ENCODE results near the gene GAS6. TPM values are rescaled to one million over a fixed set of nuclear protein-coding genes. Genes with fewer than 3 reads are reported as not detected.

GAS6 gene
- total and polyA plus RNA-seq, 2 donors (not counting 1 experiment from before 2014, with no cell fraction given), result 227 to 301 TPM

DNA sequence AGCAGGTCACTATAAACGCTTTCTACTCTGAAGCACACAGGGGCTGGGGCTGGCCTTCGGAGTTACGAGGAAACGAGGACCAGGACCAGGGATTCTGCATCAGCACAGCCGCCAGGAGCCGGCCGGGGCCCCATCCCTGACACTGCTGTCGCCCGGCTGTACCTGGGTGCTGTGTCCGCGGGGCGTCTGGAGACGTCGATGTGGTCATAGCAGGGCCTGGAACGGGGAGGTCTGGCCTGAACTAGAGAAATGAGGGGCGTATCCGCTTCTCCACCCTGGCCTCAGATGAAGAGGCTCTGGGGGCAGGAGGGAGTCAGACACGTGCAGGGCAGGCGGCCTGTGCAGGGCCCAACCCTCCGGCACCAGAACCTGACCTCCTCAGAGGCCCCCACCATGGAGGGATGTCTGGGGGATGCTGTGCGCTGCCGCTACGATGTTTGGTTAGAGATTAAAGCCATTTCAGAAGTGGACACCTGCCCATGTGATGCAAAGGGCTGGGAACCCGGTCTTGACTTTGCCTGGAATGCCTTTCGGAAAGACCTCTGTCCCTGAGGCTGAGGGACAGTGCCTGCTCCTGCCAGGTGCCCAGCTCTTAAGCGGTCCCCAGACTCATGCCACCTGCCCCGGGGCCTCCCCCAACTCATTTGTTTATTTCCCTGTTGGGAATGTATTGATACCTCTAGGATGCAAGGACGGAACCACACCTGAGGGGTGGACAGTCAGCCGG lies 21.4 kb downstream of the GAS6 start:
- no peak overlapping the region for H3K27ac ChIP-seq (ENCODE audit: insufficient read depth, low read length)
- no peak overlapping the region for H3K9ac ChIP-seq (ENCODE audit: insufficient read depth, low read length)
- peaks cover 73% of the 10 kb centered on the region for H3K79me2 ChIP-seq (ENCODE audit: control insufficient read depth, insufficient read depth, low read length)
- no peak overlapping the region for H3K4me3 ChIP-seq (replicated peaks in 1 of 4; ENCODE audit: control extremely low read depth in 1 of 4, insufficient read depth in 1 of 4, low read depth in 3 of 4, low read length in 4 of 4)
- H3K4me2 ChIP-seq (ENCODE audit: extremely low read depth, insufficient read depth, low read length), result no peak overlapping the region
- DNase-seq (ENCODE audit: low read depth in 2 of 2), result no peak
- H3K9me3 ChIP-seq (ENCODE audit: control insufficient read depth, insufficient read depth, low read depth, low read length), result no peaks in the 10 kb centered on the region
- H2AFZ ChIP-seq (ENCODE audit: low read length), result no peak overlapping the region
- TF ChIP-seq, protein P1, sequence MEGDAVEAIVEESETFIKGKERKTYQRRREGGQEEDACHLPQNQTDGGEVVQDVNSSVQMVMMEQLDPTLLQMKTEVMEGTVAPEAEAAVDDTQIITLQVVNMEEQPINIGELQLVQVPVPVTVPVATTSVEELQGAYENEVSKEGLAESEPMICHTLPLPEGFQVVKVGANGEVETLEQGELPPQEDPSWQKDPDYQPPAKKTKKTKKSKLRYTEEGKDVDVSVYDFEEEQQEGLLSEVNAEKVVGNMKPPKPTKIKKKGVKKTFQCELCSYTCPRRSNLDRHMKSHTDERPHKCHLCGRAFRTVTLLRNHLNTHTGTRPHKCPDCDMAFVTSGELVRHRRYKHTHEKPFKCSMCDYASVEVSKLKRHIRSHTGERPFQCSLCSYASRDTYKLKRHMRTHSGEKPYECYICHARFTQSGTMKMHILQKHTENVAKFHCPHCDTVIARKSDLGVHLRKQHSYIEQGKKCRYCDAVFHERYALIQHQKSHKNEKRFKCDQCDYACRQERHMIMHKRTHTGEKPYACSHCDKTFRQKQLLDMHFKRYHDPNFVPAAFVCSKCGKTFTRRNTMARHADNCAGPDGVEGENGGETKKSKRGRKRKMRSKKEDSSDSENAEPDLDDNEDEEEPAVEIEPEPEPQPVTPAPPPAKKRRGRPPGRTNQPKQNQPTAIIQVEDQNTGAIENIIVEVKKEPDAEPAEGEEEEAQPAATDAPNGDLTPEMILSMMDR (conservative IDR thresholded peaks at IDR 0.05 in 1 of 2, IDR thresholded peaks at IDR 0.05 in 1 of 2; ENCODE audit: low read depth in 1 of 2, low read length in 2 of 2), result no peak
- no peak for TF ChIP-seq EZH2 (IDR thresholded peaks at IDR 0.05; ENCODE audit: low read length, missing control alignments)
- H3K4me1 ChIP-seq (ENCODE audit: control insufficient read depth, extremely low read depth, insufficient read depth, low read length), result peaks cover 32% of the 10 kb centered on the region
- H3K36me3 ChIP-seq (ENCODE audit: control insufficient read depth, insufficient read depth, low read length), result peaks cover 31% of the 10 kb centered on the region
- H3K27me3 ChIP-seq (ENCODE audit: control insufficient read depth, insufficient read depth, low read length), result no peaks in the 10 kb centered on the region
- H4K20me1 ChIP-seq (ENCODE audit: control insufficient read depth, extremely low read depth, insufficient read depth, low read length), result no peaks in the 10 kb centered on the region

DNA sequence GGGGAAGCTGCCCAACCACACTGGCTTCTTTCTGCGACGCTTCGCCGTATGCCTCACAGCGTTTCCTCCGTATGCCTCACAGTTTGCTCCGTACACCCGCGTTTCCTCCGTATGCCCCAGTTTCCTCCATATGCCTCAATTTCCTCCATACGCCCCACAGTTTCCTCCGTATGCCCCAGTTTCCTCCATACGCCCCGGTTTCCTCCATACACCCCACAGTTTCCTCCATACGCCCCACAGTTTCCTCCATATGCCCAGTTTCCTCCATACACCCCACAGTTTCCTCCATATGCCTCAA lies 22.6 kb downstream of the GAS6 start:
- no peaks in the 10 kb centered on the region for H3K9me3 ChIP-seq (ENCODE audit: control insufficient read depth, insufficient read depth, low read depth, low read length)
- no peak overlapping the region for H3K4me2 ChIP-seq (ENCODE audit: extremely low read depth, insufficient read depth, low read length)
- no peak overlapping the region for H3K4me3 ChIP-seq (replicated peaks in 1 of 4; ENCODE audit: control extremely low read depth in 1 of 4, insufficient read depth in 1 of 4, low read depth in 3 of 4, low read length in 4 of 4)
- H3K79me2 ChIP-seq (ENCODE audit: control insufficient read depth, insufficient read depth, low read length), result peaks cover 62% of the 10 kb centered on the region
- no peak overlapping the region for H3K9ac ChIP-seq (ENCODE audit: insufficient read depth, low read length)
- H4K20me1 ChIP-seq (ENCODE audit: control insufficient read depth, extremely low read depth, insufficient read depth, low read length), result no peaks in the 10 kb centered on the region
- H3K27me3 ChIP-seq (ENCODE audit: control insufficient read depth, insufficient read depth, low read length), result no peaks in the 10 kb centered on the region
- peaks cover 28% of the 10 kb centered on the region for H3K36me3 ChIP-seq (ENCODE audit: control insufficient read depth, insufficient read depth, low read length)
- TF ChIP-seq, protein P1 (conservative IDR thresholded peaks at IDR 0.05 in 1 of 2, IDR thresholded peaks at IDR 0.05 in 1 of 2; ENCODE audit: low read depth in 1 of 2, low read length in 2 of 2), result no peak
- TF ChIP-seq EZH2 (IDR thresholded peaks at IDR 0.05; ENCODE audit: low read length, missing control alignments), result no peak
- H3K27ac ChIP-seq (ENCODE audit: insufficient read depth, low read length), result no peak overlapping the region
- H3K4me1 ChIP-seq (ENCODE audit: control insufficient read depth, extremely low read depth, insufficient read depth, low read length), result peaks cover 39% of the 10 kb centered on the region
- H2AFZ ChIP-seq (ENCODE audit: low read length), result no peak overlapping the region
- DNase-seq (ENCODE audit: low read depth in 2 of 2), result no peak

DNA sequence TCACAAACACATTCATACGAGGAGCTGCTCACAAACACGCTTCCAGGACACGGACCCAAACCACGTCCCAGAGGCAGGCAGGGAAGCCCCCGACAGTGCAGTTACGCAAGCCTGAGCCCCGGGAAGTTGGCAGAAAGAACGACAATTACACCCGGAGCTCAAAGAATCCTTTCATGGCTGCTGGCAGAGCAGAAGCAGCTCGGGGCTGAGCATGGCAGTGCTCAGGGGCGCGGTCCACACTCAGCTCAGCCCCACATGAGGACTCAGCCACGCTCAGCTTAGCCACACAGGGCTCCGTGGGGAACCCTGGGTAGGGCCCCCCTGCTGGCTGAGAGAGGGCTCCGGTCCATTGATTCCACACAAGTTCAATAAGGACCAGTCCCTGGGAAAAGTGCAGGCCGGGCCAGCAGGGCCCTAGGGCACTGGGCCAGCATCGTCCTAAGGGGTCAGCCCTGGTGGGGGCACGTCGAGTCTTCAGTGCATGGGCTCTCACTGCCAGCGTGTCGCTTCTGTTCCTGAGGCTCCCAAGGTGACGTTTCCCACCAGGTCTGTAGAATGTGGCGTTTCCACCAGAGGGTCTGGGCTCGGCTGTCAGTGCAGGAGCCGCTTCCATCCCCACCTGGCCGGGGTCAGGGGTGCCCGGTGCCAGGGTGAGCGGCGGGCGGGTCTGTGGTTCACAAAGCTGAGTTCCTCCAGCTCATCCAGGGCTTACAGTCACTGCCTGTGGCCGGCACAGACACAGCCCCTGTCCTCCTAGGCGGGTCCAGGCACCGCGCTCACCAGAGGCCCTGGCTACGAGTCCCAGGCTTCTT lies 23.1 kb downstream of the GAS6 start:
- Histone ChIP-seq H3K36me3 (ENCODE audit: control insufficient read depth, insufficient read depth, low read length) (peaks cover 26% of the 10 kb centered on the region), H4K20me1 (ENCODE audit: control insufficient read depth, extremely low read depth, insufficient read depth, low read length) (no peaks in the 10 kb centered on the region), H3K79me2 (ENCODE audit: control insufficient read depth, insufficient read depth, low read length) (peaks cover 56% of the 10 kb centered on the region), H3K4me3 (replicated peaks in 1 of 4; ENCODE audit: control extremely low read depth in 1 of 4, insufficient read depth in 1 of 4, low read depth in 3 of 4, low read length in 4 of 4) (peak overlapping the region in 1 of 4 experiments; percentile 57), H2AFZ (ENCODE audit: low read length) (no peak overlapping the region), H3K27me3 (ENCODE audit: control insufficient read depth, insufficient read depth, low read length) (no peaks in the 10 kb centered on the region), H3K4me2 (ENCODE audit: extremely low read depth, insufficient read depth, low read length) (no peak overlapping the region), H3K9ac (ENCODE audit: insufficient read depth, low read length) (no peak overlapping the region), H3K9me3 (ENCODE audit: control insufficient read depth, insufficient read depth, low read depth, low read length) (no peaks in the 10 kb centered on the region), H3K27ac (ENCODE audit: insufficient read depth, low read length) (peak overlapping the region; percentile 55), H3K4me1 (ENCODE audit: control insufficient read depth, extremely low read depth, insufficient read depth, low read length) (peaks cover 38% of the 10 kb centered on the region)
- peak in 1 of 2 donors; percentile 34 for DNase-seq (ENCODE audit: low read depth in 2 of 2)
- TF ChIP-seq, protein P1 (conservative IDR thresholded peaks at IDR 0.05 in 1 of 2, IDR thresholded peaks at IDR 0.05 in 1 of 2; ENCODE audit: low read depth in 1 of 2, low read length in 2 of 2), result no peak
- TF ChIP-seq EZH2 (IDR thresholded peaks at IDR 0.05; ENCODE audit: low read length, missing control alignments), result no peak
